ENCODE data around the gene ACBD6. TPM values are rescaled to one million over a fixed set of nuclear protein-coding genes. Genes with fewer than 3 reads are reported as not detected.

The ACBD6 gene
- total RNA-seq, 1 donor from 2014 or later: 66.1 TPM

DNA sequence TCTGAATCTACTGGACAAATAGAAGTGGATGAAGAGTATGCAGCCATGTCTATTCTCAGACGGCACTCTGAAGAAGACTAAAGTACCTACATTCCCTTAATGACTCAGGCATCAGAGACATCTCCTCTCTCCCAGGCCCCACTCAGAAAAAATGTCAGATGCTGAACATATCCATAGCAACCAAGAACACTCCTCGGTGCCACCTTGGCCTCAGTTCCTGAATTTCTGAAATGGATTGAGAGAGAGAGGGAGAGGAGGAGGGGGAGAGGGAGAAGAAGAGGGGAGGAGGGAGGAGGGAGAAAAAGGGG, 40.4 kb upstream of the ACBD6 start:
- DNase-seq (ENCODE audit: low read depth): no peak
- no peak overlapping the region for H3K4me3 ChIP-seq (ENCODE audit: low read depth, low read length)
- no peak for TF ChIP-seq CTCF (conservative IDR thresholded peaks at IDR 0.05; ENCODE audit: low read depth, low read length)

DNA sequence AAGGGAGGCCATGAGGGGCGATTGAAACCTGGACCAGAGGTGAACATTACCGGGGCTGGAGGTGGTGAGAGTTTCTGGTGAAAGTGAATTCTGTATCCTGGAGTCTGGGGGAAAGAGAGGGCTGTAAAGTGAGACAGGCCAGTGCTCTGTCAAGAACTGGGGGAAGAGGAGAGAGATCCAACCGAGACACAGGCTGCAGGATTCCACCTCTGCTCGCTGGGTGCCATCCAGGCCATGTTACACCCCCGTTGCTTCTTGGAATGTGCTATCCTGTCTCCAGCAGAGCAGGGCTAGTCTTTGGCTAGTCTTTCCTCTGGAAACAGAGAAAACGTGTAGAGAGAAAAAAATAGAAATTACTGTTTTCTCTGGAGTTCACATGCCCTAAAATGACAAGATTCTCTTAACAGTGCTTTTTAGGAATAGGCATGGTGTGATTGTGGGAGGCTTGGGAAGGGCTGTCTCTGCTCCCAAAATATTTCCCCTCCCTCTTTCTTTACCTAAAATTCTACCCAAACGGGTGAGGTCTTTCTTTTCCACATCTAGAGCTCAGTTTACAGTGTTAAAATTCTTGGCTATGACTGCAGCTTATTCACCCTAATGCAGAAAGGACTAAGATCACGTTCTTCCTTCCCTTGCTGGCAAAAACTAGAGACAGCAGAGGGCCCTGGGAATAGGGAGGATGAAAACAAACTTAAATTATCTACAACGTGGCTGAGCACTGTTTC, 39.9 kb upstream of the ACBD6 start:
- TF ChIP-seq CTCF (conservative IDR thresholded peaks at IDR 0.05; ENCODE audit: low read depth, low read length): no peak
- H3K4me3 ChIP-seq (ENCODE audit: low read depth, low read length): no peak overlapping the region
- no peak for DNase-seq (ENCODE audit: low read depth)

DNA sequence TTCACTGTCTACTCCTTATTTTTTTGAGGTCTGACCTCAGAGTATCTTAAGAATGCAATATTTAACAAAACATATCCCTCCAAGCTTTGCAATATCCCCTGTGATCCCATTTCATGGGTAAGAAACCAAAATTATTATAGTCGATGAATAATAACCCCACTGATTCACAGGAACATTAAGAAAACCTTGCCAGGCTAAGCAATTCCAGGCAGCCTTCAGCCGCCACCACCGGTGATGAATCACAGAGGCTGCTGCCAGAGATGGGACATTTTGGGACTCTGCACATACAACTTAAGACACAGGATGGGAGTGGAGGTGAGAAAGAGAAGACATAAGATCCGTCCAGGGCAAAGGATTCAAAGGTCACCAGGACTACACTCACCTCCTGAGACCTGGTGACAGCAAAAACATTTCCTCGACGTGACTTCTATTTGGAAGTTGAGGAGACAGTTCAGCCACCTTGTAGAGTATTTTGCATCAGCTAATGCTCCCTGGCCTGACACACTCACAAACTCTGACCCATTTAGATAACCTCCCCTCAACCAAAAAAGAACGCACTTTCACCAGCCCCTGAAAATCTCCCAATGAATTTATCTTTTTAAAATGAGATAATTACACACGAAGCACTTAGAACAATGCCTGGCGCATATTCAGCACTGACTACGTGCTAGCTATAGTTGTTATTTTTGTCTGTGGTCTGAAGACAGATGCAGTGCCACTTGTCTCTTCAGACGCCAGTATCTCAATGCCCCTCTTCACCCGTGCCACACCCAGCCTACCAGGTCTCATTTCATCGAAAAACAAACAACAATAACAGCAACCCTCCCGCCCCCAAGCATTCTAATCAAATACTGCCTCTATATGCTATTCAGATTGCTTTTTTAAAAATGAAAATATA, 38.6 kb upstream of the ACBD6 start:
- TF ChIP-seq CTCF (conservative IDR thresholded peaks at IDR 0.05; ENCODE audit: low read depth, low read length): no peak

GRCh38 chr1:180539136-180539535, 36.8 kb upstream of the ACBD6 start:
- no peak for DNase-seq (ENCODE audit: low read depth)
- TF ChIP-seq CTCF (conservative IDR thresholded peaks at IDR 0.05; ENCODE audit: low read depth, low read length): no peak
- H3K4me3 ChIP-seq (ENCODE audit: low read depth, low read length): no peak overlapping the region

More for the DNA sequence above, 38.6 kb upstream of the ACBD6 start:
- DNase-seq (ENCODE audit: low read depth): no peak
- H3K4me3 ChIP-seq (ENCODE audit: low read depth, low read length): no peak overlapping the region

GRCh38 chr1:180536821-180537372, 34.5 kb upstream of the ACBD6 start:
- DNase-seq (ENCODE audit: low read depth): no peak
- no peak overlapping the region for H3K4me3 ChIP-seq (ENCODE audit: low read depth, low read length)
- TF ChIP-seq CTCF (conservative IDR thresholded peaks at IDR 0.05; ENCODE audit: low read depth, low read length): no peak

- no peak overlapping the region for H3K4me3 ChIP-seq (ENCODE audit: low read depth, low read length)
- no peak for TF ChIP-seq CTCF (conservative IDR thresholded peaks at IDR 0.05; ENCODE audit: low read depth, low read length)
- DNase-seq (ENCODE audit: low read depth): no peak
Observed at GRCh38 chr1:180535418-180535999, 33.1 kb upstream of the ACBD6 start.

Data from epithelial cell of proximal tubule (primary cell).